ENCODE results near the gene ASPN.
"Not testable (repeated sequence)": the region's sequence is repeated elsewhere in the genome, so short reads cannot be mapped to it uniquely, and the experiment has no call there.

Gene ASPN

GRCh38 chr9:92467041-92467440 is 15.3 kb downstream of the ASPN start:
- no peak for DNase-seq

DNA sequence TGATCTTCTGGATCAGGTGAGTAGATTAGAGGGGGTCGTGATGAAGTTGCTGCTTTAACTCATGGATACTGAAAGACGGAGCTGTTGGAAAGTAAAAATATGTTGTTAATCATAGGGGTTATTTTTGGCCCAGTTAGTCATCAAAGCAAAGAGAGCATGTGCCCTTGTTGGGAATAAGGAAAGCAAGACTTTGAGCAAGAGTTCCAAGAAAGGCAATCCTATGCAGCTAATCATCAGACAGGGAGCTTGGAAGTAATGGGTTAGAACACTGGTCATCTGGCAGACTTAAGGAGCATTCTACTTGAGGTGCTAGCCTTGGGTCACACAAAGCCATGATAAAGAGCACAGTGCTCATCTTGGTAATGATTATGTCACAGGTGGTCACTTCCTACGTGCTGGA is 18.3 kb downstream of the ASPN start:
- DNase-seq, result no peak

GRCh38 chr9:92463387-92463786 is 18.9 kb downstream of the ASPN start:
- DNase-seq, result no peak

DNA sequence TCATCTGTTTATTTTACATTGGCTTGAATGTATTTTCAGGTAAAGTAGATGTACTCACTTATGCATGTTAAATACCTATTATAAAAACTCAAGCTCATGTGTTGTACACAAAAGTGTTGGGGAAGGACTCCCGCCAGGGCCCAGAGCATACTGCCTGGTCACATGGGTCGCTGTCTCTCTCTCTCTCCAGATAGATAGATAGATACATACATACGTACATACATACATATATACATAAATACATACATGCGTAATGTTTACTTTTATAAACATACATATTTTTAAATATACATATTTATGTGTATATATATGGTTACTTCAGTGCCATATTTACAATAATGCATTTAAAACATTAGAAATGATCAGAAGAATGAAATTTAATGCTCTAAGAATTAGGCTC is 24.7 kb downstream of the ASPN start:
- DNase-seq, result no peak

DNA sequence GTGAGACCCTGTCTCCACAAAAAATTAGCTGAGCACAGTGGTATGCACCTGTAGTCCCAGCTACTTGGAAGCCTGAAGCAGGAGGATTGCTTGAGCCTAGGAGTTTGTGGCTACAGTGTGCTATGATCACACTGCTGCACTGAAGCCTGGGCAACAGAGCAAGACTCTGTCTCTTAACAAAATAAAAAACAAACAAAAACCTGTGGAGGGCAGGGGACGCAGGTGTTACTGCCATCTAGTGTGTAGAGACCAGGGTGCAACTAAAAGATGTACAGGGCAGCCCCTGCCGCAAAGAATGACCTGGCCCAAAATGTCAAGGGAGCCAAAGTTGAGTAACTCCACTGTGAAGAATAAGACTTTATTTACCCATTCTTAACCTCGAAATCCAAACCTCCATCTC is 27.1 kb downstream of the ASPN start:
- DNase-seq, result no peak

DNA sequence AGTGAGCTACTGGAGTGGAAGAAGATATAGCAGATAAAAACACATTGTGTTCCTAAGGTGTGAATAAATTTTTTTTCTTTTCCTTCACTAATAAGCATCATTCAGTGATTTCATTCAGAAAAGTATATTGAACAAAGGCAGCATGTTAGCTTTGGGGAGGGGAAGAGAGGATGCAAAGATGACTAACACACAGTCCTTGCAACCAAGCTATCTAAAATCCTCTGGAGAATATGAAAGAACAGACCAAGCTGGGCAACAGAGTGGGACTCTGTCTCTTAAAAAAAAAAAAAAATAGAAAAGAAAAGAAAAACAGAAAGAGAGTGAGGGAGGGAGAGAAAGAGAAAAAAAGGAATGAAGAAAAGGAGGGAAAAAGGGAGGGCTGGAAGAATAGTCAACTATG is 35.8 kb downstream of the ASPN start:
- DNase-seq, result peak; percentile 52

GRCh38 chr9:92444841-92445240 is 37.5 kb downstream of the ASPN start:
- peak; percentile 90 for DNase-seq

- no peak for DNase-seq
Measured at GRCh38 chr9:92440751-92441046, 41.6 kb downstream of the ASPN start.

- DNase-seq, result no peak
Measured at GRCh38 chr9:92439921-92440750, 42.2 kb downstream of the ASPN start.

- no peak for DNase-seq
Measured at GRCh38 chr9:92438900-92439526, 43.3 kb downstream of the ASPN start.

DNA sequence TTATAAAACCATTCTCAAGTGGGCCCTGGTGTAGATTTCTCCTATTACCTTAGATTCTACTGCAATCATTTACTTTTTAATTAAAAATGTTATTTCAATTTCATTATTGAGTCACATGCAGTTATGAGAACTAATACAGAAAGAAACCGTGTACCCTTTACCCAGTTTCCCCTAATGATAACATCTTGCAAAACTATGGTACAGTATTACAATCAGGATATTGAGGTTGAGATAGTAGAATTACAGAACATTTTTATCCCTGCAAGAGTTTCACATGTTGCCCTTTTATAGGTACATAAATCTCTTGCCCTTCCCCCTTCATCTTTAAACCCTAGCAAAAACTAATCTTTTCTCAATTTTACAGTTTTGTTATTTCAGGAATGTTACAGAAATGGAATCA is 47.0 kb downstream of the ASPN start:
- no peak for DNase-seq

GRCh38 chr9:92432972-92433548 is 49.2 kb downstream of the ASPN start:
- DNase-seq, result no peak

- DNase-seq, result peak; percentile 92
Measured at GRCh38 chr9:92432350-92432749, 50.0 kb downstream of the ASPN start.

DNA sequence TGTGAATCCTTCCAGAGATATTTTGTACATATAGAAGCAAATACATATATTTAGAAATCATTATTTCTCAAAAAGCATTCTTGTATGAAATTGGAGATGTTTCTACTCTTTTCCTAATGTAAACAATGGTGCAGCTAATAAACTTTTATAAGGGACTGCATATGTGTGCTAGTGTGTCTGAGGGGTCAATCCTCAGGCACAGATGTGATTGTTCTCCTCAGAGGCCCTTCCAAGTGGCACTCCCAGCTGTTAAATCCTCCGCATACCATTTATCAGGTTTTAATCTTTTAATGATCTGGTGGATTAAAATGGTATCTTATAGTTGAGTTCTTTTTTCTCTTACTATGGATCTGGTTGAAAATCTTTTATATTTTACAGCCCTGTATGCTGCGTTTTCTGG is 52.5 kb downstream of the ASPN start:
- peak; percentile 60 for DNase-seq

GRCh38 chr9:92426501-92427145 is 55.7 kb downstream of the ASPN start:
- DNase-seq, result peak; percentile 99

DNA sequence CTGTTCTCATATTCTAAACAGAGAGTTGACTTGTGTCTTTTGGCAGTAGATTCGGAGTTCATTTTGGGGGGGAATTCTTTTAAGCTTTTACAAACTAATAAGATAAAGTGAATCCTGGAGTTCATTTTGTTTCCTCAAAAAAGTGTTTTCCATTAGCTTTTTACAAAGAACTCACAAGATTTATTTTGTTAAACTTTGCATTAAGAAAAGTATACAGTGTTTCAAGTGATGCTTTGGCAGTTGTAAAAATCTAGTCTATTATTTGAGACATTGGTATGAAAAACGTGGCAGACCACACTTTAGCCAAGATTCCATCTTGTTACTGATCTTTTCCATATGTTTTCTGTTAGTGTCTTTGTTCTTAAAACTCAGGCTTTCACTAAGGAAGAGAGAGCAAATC is 56.8 kb downstream of the ASPN start:
- peak; percentile 37 for DNase-seq

DNA sequence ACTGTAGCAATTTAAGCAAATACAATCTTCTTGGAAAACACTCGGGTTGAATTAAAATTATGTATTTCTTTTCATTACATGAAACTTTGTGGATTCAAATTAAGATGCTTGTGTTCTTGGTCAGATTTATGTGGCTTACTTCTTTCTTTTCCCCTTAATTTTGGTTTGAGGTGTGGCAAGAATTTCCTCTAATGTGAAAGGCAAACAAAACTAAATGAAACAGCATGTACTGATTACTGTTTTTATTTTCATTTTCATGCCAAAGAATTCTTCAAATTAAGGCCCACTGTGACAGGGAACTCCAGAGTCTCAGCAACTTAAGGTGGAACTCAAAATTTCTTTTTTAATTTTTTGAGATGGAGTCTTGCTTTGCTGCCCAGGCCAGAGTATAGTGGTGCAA is 58.0 kb downstream of the ASPN start, which contains the start of gene OMD:
Gene OMD, minus strand, starts transcription at position 132 of the 400 bp plus-strand sequence. CDS start 6,913 bp downstream, outside the sequence.
- DNase-seq, result no peak

DNA sequence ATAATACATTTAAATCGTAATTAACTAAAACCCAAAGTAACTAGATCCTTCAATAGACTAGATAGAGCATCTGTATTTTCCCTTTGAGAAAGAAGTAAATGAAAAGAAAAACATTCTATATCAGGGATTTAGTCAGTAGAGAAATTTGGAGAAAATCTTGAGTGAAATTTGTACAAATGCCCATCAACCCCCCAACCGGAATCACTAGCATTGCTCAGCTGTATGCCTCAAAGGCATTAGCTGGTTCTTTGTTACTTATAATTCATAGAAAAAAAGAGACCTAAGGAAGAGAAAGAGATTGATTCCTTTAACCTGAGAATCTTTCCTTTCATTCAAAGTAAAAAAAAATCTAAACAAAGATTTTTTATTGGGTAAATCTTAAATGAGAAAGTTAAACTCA is 58.7 kb downstream of the ASPN start:
- DNase-seq, result no peak

DNA sequence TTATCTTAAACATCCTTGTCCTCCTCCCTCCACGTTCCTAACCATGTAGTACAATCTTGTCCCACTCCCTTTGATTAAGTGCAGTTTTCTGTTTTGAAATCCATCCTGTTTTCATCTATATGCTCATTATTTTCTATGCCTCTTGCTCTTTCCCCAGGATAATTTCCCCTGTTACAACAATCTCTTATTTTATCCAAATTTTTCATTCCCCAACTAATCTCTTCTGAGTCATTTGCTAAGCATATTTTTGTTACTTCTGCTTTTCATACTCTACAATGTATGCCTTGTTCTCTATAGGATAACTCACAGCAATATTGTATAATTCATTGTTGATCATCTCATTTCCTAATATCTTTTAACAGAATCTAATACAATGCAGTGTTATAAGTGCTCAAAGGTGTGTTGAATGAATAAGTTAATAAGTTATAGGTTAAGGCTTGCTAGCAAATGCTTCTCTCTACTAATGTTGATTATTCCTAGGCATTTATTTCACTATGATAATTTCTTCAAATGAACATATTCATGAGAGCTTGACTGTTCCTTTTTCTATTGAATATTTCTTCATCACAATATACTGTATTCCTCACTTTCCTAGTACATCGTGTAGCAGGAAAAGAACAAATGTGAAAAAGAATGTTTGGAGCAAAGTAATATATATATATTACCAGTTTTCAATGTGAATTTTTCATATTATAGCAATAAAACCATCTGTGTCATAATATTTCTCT is 59.5 kb downstream of the ASPN start:
- no peak for DNase-seq

DNA sequence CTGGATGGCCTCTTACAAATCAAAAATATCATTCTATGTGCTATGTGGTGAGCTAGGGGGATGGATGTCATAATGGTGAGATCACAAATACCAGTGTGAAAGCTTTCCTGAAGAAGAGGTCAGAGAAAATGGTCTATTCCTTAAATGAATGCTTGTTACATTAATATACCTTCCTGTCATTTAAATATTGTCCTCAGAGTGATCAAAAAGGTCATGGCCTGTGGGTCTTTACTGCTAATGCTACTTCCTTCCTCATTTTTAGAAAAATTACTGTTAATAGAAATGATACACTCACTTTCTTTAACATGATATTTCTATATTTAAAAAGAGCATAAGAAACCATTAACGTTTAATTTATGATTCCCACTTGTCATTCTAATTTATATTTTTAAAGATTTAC is 67.7 kb downstream of the ASPN start:
- no peak for DNase-seq

GRCh38 chr9:92411157-92411556 is 71.1 kb downstream of the ASPN start:
- not testable (repeated sequence) for DNase-seq

DNA sequence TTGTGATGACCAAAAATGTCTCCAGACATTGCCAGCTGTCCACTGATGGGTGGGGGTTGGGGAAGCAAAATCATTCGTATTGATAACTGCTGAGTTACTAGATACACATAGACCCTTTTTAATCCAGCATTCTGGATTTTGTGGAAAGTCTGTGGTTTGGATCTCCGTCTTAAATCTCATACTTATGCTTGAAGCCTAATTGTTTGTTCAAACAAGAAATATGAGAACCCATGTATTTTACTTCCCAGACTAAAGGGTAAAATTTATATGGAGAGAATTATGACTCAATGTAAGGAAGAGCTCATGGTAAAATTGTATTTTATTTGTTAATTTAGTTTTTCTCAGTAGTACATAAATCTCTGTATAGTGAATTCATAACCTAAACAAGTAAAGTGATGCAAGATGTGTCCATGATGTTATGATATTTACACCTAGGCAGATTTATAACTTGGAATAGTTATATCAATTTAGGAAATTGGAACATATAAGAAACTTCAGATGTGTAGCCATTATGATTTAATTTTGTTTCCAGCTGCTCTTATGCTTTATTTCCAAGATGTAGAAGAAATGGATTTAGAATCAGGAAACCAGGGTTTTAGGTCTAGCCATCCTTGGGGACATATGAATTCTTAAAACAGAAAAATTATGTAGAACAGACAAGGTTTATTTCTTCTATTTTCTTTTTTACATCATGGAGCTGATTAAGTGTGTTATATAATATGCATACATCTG is 73.4 kb downstream of the ASPN start:
- DNase-seq, result no peak

All from NCI-H2171 treated with DMSO at 0.1 percent for 48 hours (cell line).